Stimulated activated CD4-positive, alpha-beta T cell treated with anti-CD3 and anti-CD28 coated beads, Interleukin-12 subunit alpha, Interleukin-12 subunit beta, amount 100 ng/mL, for 48 hours (primary cell): ENCODE data around the gene LTB4R2.
"Not testable (repeated sequence)": the region's sequence is repeated elsewhere in the genome, so short reads cannot be mapped to it uniquely, and the experiment has no call there.

Source experiments
- DNase-seq, 3 donors: peaks; one replicate each; pipeline ENCODE4 v3.0.0-alpha.2; 2020; ENCODE audit warnings: low read depth in 2 of 3, low spot score in 1 of 3

Gene LTB4R2

DNA sequence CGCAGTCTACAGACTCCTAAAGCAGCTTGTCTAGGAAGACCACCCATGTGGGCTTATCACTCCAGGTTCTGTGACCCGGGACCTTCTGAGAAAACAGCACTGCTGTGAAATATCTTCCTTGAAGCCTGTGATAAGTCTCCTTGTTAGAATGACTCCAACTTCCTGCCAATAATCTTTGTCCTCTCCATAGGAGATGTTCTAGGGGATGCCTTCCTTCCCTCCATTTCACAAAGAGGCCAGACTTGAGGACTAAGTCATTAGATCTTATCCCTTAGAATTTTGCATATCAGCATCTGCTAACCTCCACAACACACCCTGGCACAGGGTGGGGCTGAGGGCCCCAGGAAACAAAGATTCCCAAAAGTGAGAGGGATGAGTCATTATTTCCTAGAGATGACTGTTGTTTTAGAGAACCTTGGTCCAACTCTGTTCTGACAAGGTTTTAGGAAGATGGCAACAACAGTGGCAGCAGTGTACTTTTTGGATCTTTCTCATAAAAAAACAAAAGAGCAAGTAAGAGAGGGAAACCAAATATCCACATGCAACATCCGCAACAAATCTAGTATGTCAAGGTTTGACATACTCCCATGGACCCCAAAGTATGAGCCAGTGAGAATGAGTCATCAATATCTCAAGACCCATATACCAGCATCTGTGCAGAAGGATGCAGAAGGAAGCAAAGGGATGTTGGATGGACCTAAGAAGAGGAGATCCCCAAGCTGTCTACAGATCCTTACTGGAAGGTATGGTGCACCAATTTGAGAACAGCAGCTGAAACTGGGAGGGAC is 7.4 kb downstream of the LTB4R2 start:
- no peak for DNase-seq

DNA sequence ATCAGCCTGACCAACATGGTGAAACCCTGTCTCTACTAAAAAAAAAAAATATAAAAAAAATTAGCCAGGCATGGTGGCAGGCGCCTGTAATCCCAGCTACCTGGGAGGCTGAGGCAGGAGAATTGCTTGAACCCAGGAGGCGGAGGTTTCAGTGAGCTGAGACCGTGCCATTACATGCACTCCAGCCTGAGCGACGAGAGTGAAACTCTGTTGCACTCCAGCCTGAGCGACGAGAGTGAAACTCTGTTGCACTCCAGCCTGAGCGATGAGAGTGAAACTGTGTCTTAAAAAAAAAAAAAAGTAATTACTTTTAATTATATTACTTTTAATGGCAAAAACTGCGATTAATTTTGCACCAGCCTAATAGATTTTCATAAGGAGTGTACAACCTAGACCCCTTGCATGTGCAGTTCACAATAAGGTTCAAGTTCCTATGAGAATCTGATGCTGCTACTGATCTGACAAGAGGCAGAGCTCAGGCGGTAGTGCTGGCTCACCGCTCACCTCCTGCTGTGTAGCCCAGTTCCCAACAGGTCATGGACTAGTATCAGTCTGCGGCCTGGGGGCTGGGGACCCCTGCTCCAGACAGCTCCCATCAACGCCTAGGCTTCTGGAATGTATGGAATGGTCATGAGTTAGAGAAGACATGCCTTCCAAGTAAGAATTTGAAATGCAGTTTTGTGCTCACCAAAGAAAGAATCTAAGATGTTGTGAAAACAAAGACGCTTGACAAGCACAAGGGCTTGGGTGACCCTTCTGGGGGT is 11.5 kb downstream of the LTB4R2 start:
- no peak for DNase-seq

DNA sequence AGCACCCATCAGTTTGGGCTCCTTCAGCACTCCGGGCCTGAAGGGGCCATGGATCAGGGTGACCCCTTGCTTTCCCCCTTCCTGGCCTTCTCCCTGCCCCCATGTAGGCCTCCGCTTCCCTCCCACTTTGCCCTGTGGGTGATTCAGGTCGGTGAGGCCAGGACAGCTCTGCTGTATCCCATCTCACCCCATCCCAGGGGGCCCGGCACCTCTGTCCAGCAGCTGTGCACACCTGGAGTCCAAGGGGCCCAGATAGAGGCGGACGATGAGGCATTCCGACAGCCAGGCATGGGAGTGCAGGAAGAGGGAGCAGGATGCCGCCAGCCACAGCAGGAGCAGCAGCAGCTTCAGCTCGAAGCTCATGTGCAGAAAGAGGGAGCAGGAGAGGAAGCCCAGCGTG is 12.7 kb downstream of the LTB4R2 start:
- DNase-seq = no peak

- DNase-seq = no peak
These were observed 13.4 kb downstream of the LTB4R2 start for GRCh38 chr14:24323341-24323740.

DNA sequence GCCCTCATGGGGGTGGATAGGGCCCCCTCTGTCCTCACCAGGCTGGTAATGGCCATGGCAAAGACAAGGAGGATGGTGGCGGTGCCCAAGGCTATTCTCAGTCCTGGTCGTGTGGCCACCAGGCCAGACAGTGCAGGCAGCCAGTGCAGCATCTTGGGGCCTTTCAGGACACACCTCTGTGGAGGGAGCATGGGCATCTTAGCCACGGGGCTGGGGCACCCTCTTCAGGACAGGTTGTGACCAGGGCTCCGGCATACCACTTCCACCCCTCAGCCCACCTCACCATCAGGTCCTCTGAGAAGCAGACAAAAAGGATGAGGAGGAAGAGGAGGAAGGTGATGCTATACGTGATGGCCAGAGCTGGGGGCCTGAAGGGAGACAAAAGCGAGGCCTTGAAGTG is 14.1 kb downstream of the LTB4R2 start:
- no peak for DNase-seq

DNA sequence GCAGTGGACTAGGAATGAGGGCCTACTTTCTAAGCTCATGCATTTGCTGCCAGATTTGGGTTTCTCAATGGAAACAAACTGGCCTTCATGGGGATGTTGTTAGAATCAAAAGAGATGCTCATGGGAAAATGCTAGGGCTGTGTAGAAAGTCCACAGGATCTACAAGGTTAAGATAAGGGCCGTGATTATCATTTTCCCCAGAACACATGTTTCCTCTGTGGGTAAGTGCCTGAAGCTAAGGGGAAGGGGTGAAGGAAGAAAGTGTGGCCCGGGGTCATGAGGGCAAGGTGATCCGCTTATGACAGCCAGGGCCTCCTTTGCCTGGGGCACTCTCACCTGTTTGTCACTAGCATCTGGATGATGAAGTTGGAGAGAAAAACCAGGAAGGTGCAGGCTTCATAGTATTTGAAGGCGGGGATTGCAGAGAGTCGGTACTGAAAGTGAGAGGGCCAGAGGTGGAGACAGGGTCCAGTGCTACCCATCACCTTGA is 15.1 kb downstream of the LTB4R2 start:
- DNase-seq = no peak

GRCh38 chr14:24325963-24326362 is 16.0 kb downstream of the LTB4R2 start:
- no peak for DNase-seq

DNA sequence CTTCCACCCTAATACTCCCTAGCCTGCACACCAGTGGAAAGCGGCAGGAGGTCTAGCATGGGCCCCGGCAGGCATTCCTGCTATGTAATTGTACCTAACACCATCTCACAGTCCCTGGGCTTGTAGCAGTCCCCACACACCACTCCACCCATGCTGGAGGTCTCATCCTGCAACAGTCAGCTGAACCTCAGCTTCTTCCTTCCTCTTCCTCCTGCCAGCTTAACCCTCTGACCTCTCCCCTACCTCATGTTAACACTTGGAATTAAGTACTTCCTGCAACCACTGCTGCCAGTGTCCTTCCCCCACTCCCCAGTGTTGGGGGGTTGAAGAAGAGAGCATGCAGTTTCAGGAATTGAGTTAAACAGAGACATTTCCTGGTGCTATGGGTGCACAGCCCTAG is 17.4 kb downstream of the LTB4R2 start:
- DNase-seq = no peak

DNA sequence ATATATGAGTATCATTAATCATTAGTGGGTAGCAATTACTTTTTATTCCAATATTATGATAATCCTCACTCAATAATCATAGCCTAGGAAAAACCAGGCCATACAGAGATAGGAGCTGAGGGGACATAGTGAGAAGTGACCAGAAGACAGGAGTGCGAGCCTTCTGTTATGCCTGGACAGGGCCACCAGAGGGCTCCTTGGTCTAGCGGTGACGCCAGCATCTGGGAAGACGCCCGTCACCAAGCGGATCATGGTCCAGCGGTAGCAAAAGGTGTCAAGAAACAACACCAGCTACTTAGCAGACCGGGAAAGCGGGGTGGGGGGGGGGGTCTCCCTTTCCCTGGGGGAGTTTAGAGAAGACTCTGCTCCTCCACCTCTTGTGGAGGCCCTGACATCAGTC is 18.0 kb downstream of the LTB4R2 start:
- DNase-seq = not testable (repeated sequence)

GRCh38 chr14:24329073-24329663 is 19.2 kb downstream of the LTB4R2 start:
- no peak for DNase-seq

DNA sequence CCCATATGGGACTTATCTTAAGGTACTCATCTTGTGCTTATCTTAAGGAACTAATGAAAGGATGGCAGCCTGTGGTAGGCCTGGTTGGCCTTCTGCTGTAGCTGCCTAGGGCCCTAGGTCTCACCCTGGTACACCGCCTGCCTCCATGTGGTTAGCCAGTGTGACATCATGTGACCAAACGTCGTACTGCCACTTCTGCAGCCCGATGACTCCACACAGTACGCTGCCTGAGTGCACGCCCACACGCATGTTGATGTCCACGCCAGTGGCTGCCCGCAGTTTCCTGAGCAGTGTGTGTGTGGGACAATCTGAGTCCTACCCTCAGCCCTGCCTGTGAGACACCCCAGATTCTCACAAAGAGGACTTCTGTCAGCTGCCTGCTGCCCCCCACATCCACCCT is 19.8 kb downstream of the LTB4R2 start:
- DNase-seq = peak in 1 of 3 donors; percentile 42

DNA sequence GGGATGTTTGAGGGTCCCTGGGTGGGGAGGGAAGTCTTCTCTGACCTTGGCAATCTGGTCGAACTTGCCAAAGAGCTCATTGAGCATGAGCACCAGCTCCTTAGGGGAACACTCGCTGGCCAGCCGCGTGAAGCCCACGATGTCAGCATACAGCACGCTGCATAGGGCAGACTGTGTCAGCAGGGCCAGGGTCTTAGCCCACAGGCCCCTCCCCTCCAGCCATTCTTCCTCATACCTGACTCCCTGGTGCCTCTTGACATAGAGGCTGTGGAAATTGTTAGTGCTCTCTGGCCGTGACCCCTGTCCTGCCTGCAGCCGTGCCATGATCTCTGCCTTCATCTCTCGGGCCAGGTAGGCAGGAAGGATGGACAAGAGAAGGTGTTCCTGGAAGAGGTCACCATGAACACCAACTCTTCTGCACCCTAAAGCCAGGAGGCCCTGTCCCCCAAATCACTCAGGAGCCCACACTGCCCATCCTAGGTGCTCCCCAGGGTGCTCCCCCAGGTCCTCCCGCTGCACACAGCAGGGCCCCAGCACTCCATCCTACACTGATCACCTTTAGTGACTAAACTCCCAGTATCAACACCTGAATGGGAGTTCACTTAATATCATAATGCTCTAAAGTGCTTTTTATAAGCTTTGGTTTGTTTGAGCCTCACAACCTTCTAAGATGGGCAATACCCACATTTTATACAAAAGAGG is 21.2 kb downstream of the LTB4R2 start:
- no peak for DNase-seq

GRCh38 chr14:24331731-24332267 is 21.9 kb downstream of the LTB4R2 start:
- DNase-seq = no peak

- DNase-seq = peak; percentile 72 to 81 (median 75)
These were observed 22.5 kb downstream of the LTB4R2 start for GRCh38 chr14:24332268-24332993.

- no peak for DNase-seq
These were observed 24.7 kb downstream of the LTB4R2 start, which contains the start of gene ADCY4 for GRCh38 chr14:24334431-24335291. Gene ADCY4 (minus strand): TSS chr14:24335071. CDS start chr14:24334652, 419 bp downstream.

DNA sequence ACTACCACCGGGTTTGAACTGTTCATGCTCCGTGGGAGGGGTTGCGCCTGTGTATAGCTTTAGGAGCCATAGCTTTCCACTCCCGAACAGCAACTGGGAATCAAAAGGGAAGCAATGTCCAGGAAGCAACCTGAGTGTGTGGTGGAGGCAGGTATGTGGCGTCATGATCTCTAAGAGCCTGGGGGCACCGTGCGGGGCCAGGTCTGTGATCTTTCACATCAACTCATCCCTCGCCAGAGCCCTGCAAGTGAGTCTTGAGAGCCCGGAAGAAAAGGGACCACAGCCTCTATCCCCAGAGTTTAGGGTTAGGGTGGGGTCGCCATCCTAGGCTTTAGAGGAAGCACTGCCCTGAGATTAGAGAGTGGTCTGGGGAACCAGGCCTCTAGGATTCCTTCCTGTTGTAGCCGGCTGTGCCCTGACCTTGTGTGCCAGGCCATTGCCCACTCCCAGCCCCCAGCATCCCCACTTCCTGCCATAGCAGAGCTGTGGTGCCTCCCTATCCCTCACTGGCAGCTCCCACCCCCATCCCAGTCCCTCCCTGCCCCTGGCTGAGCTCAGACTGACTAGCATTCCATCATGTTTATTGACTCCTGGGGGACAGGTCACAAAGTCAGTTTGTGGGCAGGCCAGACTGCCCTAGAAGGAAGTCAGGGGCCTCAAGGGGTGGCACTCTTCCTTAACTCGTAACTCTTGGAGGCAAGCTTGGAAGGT is 25.7 kb downstream of the LTB4R2 start:
- no peak for DNase-seq

DNA sequence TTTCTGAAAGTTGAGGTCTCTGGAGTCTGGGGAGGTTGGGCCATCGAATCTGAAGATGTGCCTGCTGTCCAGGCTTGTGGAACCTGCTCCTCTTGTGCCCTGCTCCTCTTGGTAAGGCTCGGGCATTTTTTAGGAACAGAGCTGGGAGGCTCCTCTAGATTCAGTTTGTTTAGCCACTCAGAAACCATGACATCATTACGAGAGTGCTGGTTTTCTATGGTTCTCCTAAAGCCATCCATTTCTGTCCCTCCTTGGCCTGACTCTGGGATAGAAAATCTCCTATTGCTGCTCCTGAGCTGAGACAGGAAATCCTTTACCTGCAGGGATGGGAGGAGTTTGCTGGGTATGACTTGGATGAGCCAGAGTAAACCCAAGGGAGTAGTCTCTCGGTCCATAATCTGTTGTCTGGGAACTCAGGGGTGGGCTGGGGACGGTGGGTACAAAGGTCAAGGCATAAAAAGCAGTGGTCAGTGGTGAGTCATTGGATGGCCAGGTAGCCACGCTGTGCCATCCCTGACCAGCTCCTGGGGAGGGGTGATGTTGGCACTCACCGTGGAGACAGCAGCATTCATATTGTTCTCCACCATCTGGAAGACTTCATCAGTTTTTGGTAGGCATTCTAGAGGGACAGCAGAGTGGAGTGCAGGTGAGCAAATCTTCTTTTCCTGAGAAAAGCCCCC is 27.3 kb downstream of the LTB4R2 start:
- no peak for DNase-seq

DNA sequence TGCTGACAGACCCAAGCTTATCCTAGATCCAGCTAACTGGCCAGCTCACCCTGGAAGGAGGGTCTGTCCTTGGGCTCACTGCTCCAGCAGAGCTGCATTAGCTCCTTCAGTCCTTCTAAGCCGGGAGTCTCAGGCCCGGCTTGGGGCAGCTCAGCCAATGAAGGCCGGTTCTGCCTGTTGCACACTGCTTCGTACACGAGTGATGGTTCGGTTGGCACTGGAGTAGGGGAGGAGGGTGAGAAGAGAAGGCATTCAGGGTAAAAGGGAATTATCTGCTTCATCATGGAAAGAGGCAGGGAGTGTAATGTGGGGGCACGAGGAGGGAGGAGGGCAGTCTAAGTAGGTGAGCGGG is 27.9 kb downstream of the LTB4R2 start:
- no peak for DNase-seq
